Right lobe of liver (tissue), 6 donors: ENCODE measurements around the gene SLA2. TPM values are rescaled to one million over a fixed set of nuclear protein-coding genes. Genes with fewer than 3 reads are reported as not detected.

Experiments used
- ATAC-seq, 4 donors: fragments of 200-7000 bp; cut with Tn5 transposase; one replicate each; pipeline ENCODE4 v1.9.1; 2020; ENCODE audit warnings: mild to moderate bottlenecking in 4 of 4, moderate library complexity in 4 of 4
- DNase-seq, 3 donors: peaks; one replicate each; pipeline ENCODE4 v3.0.0-alpha.2; 2020
- H3K27ac ChIP-seq, 3 donors: fragments of 200-600 bp; one replicate each; pipeline ENCODE4 v1.8.0; 2022
- H3K27me3 ChIP-seq, 2 donors: fragments of 200-600 bp; one replicate each; pipeline ENCODE4 v1.8.0; 2022
- H3K36me3 ChIP-seq, 4 donors: fragments of 200-600 bp; sonication (generic) in 1 of 4; one replicate each; pipeline versions ENCODE4 v1.5.1 to v1.8.0; 2017 to 2022; ENCODE audit warnings: control low read depth in 1 of 4
- H3K4me1 ChIP-seq, 4 donors: fragments of 200-600 bp; sonication (generic) in 1 of 4; one replicate each; pipeline versions ENCODE4 v1.5.1 to v1.8.0; 2017 to 2022; ENCODE audit warnings: control low read depth in 1 of 4
- H3K4me3 ChIP-seq, 3 donors: fragments of 200-600 bp; one replicate each; pipeline ENCODE4 v1.8.0; 2022
- H3K9me3 ChIP-seq, 4 donors: fragments of 200-600 bp; sonication (generic) in 1 of 4; one replicate each; pipeline versions ENCODE4 v1.5.1 to v1.8.0; 2017 to 2022; ENCODE audit warnings: control low read depth in 1 of 4
- POLR2A ChIP-seq: fragments of 450-650 bp; IDR thresholded peaks from one replicate; pipeline ENCODE4 v1.6.1; 2017; ENCODE audit warnings: antibody characterized with exemption, mild to moderate bottlenecking
- WGBS: methylation state at CpG from one replicate; pipeline ENCODE4 v1.1.6; 2018; ENCODE audit warnings: low coverage, low lambda C conversion rate; ENCODE audit not compliant: insufficient coverage; ENCODE audit errors: missing lambda C conversion rate; 5-methylcytosine and 5-hydroxymethylcytosine counted together
- intact Hi-C, 2 donors: fragments of 100-400 bp; cut with DNase I; formaldehyde crosslinking; loops; one replicate each; pipeline versions ENCODE4 v1.11.2 to v1.14.1; 2022
- total RNA-seq, 6 experiments: library from RNA; depleted of rRNA in 2 of 6; stranded (reverse); fragments of >200 nt in 2 of 6; fragmentation: NEBNext Ultra II Directional in 3 of 6; extraction: Animal tissue kit (Norgen Biotek cat#: 25700) in 3 of 6; gene quantifications; one replicate each; pipeline versions ENCODE4 v1.1.0 to v1.2.4, GENCODE V29; 2016 to 2023
- TF ChIP-seq, protein P1 (sequence below), 4 donors: fragments of 200-600 bp in 3 of 4; fragments of 450-650 bp in 1 of 4; IDR thresholded peaks; one replicate each; pipeline versions ENCODE4 v1.5.1 to v1.8.0; 2016 to 2022; ENCODE audit warnings: antibody characterized with exemption in 4 of 4, mild to moderate bottlenecking in 2 of 4
- donor health status: DM: no; HTN: yes; CAD: no.
- donor health status: DM: no; HTN: no; CAD: no.
- donor health status: DM: no; HTN: no; CAD: no.
- donor health status: DM: no; HTN: yes; CAD: no.
- donor health status: DM: no; HTN: yes; CAD: no.

The SLA2 gene
- total RNA-seq, 6 experiments from 2014 or later = 0.18 to 0.50 (median 0.32) TPM

DNA sequence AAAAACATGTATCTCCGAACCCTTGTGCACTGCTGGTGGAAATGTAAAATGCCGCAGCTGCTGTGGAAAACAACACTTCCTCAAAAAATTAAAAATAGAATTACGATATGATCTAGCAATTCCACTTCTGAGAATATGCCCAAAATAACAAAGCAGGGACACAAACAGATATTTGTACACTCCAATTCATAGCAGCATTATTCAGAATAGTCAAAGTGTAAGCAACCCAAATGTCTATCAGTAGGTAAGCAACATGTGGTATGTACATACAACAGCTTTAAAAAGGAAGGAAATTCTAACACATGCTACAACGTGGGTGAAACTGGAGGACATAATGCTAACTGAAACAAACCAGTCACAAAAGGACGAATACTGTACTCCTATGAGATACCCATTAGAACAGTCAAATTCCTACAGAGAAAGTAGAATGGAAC lies 46.1 kb downstream of the SLA2 start:
- Histone ChIP-seq H3K4me1 (peaks cover 0 to 5% (median 0%) of the 10 kb centered on the region in 4 donors), H3K27me3 (no peaks in the 10 kb centered on the region), H3K9me3 (no peaks in the 10 kb centered on the region), H3K4me3 (no peak overlapping the region), H3K36me3 (no peaks in the 10 kb centered on the region), H3K27ac (no peak overlapping the region)
- DNase-seq (no peak), ATAC-seq (no peak)
- 39% methylated on average over 5 of the region's 5 CpGs for WGBS
- intact Hi-C loops = no loop called here
- TF ChIP-seq, protein P1, sequence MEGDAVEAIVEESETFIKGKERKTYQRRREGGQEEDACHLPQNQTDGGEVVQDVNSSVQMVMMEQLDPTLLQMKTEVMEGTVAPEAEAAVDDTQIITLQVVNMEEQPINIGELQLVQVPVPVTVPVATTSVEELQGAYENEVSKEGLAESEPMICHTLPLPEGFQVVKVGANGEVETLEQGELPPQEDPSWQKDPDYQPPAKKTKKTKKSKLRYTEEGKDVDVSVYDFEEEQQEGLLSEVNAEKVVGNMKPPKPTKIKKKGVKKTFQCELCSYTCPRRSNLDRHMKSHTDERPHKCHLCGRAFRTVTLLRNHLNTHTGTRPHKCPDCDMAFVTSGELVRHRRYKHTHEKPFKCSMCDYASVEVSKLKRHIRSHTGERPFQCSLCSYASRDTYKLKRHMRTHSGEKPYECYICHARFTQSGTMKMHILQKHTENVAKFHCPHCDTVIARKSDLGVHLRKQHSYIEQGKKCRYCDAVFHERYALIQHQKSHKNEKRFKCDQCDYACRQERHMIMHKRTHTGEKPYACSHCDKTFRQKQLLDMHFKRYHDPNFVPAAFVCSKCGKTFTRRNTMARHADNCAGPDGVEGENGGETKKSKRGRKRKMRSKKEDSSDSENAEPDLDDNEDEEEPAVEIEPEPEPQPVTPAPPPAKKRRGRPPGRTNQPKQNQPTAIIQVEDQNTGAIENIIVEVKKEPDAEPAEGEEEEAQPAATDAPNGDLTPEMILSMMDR (IDR thresholded peaks at IDR 0.05) = no peak
- no peak for TF ChIP-seq POLR2A

DNA sequence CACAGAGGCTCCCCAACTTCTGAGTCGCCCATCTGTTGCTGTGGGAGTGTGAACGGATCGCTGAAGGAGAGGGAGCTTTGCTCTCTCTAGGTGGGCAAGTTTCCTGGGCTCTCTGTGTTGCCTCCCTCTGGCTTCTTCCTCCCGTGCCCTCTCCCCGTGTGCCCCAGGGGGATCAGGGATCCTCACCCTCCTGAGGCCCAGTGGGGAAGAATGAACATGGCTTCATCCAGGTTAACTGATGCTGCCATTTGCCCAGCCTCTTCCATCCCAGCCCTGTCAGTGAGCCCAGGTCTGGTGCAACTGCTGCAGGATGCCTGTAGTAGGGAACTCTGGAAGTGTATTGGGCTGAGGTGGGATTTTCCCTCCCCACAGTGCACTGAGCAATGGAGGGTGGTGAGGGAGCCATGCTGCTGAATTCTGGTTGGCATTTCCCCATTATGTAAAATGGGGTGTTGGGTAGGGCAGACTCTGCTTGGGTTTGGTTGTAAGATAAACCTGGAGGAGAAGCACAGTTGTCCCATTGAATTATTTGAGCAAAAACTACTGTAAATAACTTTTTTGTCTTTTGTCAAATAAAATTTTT lies 52.6 kb downstream of the SLA2 start:
- H3K36me3 ChIP-seq = peaks cover 0 to 6% (median 0%) of the 10 kb centered on the region in 4 donors
- no peaks in the 10 kb centered on the region for H3K9me3 ChIP-seq
- no peaks in the 10 kb centered on the region for H3K27me3 ChIP-seq
- no CpG with 5 or more reads among the region's 5 CpGs for WGBS
- intact Hi-C loops = no loop called here
- no peak overlapping the region for H3K27ac ChIP-seq
- DNase-seq = no peak
- TF ChIP-seq, protein P1 (IDR thresholded peaks at IDR 0.05) = no peak
- no peak for TF ChIP-seq POLR2A
- no peak overlapping the region for H3K4me3 ChIP-seq
- no peaks in the 10 kb centered on the region for H3K4me1 ChIP-seq
- ATAC-seq = no peak

DNA sequence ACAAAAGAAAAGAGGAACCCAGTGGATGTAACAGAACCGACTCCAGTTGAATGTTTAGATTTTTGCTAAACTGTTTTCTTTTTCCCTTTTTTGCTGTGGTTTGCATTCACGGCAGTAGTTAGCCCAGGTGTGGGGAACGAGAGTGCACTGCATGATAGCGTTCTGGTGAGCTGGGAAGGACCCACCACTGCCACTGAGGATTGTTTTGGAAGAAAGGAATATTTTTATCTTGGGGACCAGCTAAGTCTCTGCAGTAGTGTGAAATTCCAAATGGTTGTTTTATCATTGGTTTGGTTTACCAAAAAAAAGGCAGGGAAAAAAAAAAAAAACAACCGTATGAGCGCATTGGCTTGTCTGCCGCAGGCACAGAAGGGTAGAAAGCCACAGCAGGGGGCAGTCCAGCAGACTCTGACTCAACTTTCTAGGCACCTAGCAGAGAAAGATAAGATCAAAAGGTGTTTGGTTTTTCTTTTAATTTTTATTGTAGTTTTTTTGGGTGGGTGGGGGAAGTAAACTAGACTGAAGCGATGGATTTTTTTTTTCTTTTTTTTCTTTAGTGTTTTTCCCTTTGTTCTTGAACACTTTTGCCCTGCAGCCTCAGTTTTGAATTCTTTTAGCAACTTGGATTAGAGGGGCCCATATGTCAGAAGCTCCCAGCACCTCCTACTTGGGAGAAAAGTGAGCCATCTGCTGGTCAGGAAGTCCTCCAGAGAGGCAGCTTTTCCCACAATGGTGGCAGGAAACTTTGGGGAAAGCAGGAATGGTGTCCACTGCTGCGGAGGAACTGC lies 53.9 kb downstream of the SLA2 start:
- no peak for DNase-seq

DNA sequence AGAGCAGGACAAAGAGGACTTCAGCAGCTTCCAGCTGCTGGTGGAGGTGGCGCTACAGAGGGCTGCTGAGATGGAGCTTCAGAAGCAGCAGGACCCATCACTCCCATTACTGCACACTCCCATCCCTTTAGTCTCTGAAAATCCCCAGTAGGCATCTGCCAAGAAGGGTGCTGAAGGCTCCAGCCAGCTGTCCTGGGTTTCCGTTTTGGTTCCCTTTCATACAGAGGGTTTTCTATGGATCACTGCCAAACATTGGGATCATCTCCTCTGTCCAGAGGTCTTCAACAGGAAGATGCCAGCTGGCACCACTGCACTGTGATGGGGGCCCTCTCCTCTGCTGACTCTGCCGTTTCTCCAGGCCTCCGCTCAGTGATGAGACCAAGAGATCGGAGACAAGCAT lies 54.7 kb downstream of the SLA2 start:
- WGBS = no CpG with 5 or more reads among the region's 5 CpGs
- no peak for TF ChIP-seq POLR2A
- TF ChIP-seq, protein P1 (IDR thresholded peaks at IDR 0.05) = no peak
- DNase-seq (no peak), ATAC-seq (no peak)
- no peaks in the 10 kb centered on the region for H3K9me3 ChIP-seq
- no peaks in the 10 kb centered on the region for H3K27me3 ChIP-seq
- no peak overlapping the region for H3K4me3 ChIP-seq
- intact Hi-C loops = no loop called here
- H3K36me3 ChIP-seq = peaks cover 0 to 6% (median 0%) of the 10 kb centered on the region in 4 donors
- H3K27ac ChIP-seq = no peak overlapping the region
- no peaks in the 10 kb centered on the region for H3K4me1 ChIP-seq

More for the DNA sequence above, 53.9 kb downstream of the SLA2 start:
- no peaks in the 10 kb centered on the region for H3K4me1 ChIP-seq
- no peak overlapping the region for H3K27ac ChIP-seq
- no peak for TF ChIP-seq POLR2A
- TF ChIP-seq, protein P1 (IDR thresholded peaks at IDR 0.05) = peak; percentile 16 to 53 (median 40)
- H3K9me3 ChIP-seq = no peaks in the 10 kb centered on the region
- H3K36me3 ChIP-seq = peaks cover 0 to 6% (median 0%) of the 10 kb centered on the region in 4 donors
- no peaks in the 10 kb centered on the region for H3K27me3 ChIP-seq
- intact Hi-C loops = no loop called here
- H3K4me3 ChIP-seq = no peak overlapping the region
- ATAC-seq = peak; percentile 40 to 60 (median 48)
- WGBS = 73% methylated on average over 9 of the region's 9 CpGs
